GM13976 (cell line): ENCODE results near the gene EEFSEC.

Experiments
- DNase-seq: peaks from one replicate; pipeline ENCODE4 v3.0.0; 2012; ENCODE audit warnings: low spot score
- in situ Hi-C: fragments of 300-500 bp; cut with MboI; formaldehyde crosslinking; loops from one replicate; pipeline ENCODE4 v1.12.0; 2022; ENCODE audit warnings: low sequenced_read_pairs, mixed read lengths, inconsistent platforms; ENCODE audit not compliant: unreplicated experiment
- TF ChIP-seq, protein P1 (sequence below): IDR thresholded peaks from 2 replicates; pipeline ENCODE4 v1.5.1; 2012; ENCODE audit warnings: borderline replicate concordance, mild to moderate bottlenecking; ENCODE audit not compliant: insufficient read depth; ENCODE audit errors: extremely low read depth, missing control alignments, control extremely low read depth

The EEFSEC gene

DNA sequence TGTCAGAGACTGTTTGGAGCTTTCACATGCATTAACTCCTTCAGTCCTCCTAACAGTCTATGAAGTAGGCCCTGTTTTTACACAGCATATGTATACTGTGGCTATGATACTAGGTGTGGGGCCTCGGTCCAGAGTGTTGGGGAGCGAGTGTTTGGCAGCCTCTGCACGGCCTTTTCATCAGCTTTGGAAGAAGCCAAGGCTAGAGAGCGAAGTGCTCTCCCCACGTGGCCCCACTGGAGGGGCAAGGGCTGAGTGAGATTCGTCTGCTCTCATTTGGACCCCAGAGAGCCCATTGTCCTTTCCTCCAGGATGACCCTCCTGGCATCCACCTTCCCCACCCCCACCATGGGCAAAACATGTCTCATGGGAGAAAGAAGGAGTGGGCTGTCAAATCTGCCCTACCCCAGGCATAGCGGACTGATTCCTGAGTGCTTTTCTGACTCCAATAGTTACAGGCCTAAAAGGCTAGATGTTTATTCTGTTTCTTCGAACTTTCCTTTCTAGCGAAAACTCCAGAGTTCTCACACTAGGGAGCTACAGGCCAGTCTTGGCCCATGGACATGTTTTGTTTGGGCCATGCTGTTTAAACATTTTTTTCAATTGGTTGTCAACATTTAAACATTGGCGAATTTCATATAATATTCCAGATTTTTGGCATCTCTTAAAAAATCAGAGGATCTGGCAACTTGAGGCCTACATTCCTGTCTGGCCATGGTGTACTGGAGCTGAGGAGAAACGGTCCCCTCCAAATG lies 76.0 kb downstream of the EEFSEC start:
- in situ Hi-C loops = no loop called here
- DNase-seq = no peak
- TF ChIP-seq, protein P1, sequence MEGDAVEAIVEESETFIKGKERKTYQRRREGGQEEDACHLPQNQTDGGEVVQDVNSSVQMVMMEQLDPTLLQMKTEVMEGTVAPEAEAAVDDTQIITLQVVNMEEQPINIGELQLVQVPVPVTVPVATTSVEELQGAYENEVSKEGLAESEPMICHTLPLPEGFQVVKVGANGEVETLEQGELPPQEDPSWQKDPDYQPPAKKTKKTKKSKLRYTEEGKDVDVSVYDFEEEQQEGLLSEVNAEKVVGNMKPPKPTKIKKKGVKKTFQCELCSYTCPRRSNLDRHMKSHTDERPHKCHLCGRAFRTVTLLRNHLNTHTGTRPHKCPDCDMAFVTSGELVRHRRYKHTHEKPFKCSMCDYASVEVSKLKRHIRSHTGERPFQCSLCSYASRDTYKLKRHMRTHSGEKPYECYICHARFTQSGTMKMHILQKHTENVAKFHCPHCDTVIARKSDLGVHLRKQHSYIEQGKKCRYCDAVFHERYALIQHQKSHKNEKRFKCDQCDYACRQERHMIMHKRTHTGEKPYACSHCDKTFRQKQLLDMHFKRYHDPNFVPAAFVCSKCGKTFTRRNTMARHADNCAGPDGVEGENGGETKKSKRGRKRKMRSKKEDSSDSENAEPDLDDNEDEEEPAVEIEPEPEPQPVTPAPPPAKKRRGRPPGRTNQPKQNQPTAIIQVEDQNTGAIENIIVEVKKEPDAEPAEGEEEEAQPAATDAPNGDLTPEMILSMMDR = no peak

DNA sequence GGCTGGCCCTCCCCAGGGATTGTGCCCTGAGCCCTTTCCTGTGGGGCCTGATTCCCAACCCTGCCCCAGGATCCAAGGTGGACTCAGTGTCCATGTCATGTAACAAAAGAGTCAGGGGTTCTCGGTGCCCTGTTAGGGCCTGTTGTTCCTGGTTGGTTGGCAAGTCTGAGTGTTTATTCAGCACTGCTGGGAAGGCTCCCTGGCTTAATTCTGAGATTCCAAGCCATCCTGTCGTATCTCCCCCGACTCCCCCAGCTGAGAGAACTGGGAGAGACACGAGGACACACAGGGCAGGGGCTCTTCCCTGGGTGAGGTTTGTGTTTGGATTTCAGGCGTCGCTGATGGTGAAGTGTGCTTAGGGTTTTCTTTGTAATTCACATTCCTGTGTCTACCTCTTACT lies 78.3 kb downstream of the EEFSEC start:
- TF ChIP-seq, protein P1 = no peak
- in situ Hi-C loops = no loop called here
- DNase-seq = no peak

DNA sequence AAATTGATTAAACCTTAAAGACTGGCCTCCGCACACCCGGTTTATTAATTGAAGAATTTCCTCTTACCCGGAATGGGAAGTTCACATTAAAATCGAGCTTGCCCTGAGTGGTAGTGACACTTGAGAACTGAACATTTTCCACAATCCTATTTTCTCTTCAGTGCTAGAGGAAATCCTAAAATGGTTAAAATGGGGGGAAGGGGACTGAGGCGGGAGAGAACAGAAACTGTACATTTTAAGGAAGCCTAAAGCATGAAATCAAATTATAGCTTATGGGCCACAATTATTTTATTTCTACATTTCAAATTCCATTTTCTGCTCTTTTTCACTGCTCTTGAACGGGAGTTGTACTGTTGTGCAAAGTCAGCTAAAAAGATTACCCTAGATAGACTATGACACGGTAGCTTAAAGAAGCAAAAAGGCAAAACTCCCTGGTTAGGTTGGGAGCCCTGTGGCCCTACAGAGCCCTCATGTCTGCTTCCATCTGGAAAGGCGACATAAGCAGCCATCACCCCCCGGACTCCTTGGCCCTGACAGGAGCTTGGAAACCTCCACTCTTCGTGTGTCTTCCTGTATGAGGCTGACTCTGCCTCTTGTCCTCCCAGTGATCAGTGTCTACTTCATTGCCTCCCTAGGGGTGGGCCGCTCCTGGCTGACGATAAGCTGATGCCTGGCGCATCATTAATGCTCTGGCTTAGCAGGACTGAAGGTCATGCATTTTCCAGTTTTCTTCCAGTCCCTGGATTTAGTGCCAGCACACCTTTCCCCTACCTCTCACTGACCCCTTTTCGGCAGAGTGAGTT lies 79.3 kb downstream of the EEFSEC start:
- DNase-seq = no peak
- TF ChIP-seq, protein P1 = no peak
- in situ Hi-C loops = no loop called here

DNA sequence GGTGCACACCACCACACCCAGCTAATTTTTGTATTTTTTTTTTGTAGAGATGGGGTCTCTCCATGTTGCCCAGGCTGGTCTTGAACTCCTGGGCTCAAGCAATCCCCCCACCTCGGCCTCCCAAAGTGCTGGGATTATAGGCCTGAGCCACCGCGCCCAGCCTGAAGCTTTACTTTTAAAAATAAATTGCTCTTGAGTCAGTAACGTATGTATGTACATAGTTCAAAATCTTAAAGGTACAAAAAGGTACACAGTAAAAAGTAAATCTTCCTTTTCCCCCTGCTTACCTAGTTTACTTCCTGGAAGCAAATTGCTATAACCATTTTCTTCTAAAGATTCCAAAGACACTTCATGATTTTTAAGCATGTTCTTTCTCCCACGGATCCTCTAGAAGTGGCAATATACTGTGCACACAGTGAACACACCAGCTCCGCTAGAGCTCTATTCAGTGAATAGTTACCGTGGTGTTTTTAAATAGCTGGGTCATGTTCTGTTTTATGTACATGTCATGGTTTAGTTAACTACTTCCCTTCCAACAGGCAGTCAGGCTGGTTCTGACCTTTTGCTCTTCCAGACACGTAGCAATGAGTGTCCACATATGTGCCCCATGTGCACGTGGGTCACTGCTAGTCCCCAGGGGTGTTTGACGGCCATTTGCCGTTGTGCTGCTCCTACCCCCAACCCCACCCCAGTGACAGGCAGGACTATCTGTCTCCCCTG lies 82.1 kb downstream of the EEFSEC start:
- in situ Hi-C loops = no loop called here
- DNase-seq = no peak
- TF ChIP-seq, protein P1 = no peak

DNA sequence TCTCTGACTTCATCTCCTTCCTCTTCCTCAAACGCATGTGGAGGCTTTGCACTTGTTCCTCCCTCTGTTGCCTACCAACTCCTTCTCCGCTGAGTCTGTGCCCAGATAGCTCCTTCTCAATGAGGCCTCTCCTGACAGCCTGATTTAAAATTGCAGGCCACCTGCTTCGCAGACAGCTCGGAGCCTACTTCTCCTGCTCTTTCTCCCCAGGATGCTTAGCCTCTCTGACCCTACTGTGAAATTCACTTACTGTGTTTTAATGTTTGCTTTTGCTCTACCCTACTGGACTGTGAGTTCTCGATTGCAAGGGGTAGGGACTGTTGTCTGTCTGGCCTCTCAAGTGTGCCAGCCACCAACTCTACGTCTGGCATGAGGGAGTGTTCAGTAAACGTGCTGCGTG lies 83.4 kb downstream of the EEFSEC start:
- in situ Hi-C loops = no loop called here
- TF ChIP-seq, protein P1 = no peak
- DNase-seq = no peak
